Measurements from ENCODE around the gene CPEB1.
A peak's percentile ranks its signal among the peaks of the same experiment; 100 is the strongest.

The CPEB1 gene

DNA sequence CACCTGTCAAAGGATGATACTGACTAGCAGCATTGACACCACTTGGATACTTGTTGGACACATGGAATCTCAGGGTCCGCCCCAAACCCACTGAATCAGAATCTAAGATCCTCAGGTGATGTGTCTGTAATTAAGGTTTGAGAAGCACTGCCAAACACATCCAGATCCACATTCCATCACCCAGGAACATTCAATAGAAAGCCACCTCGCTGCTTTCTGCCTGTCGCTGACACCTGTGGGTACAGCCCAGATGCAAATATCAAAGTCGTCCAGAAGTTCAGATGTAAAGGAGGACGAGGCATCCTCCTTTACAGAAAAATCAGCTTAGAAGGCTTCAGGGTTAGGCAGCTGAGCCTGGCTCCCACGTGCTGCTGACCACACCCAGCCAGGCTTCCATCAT, 101.7 kb downstream of the CPEB1 start:
- no peak overlapping the region for H3K4me3 ChIP-seq (ENCODE audit: low read depth, low read length)
- no peak for DNase-seq (ENCODE audit: low read depth)
- no peak for TF ChIP-seq CTCF (IDR thresholded peaks at IDR 0.05; ENCODE audit: low read depth, low read length, missing control alignments)
- in situ Hi-C loops (cut with HindIII; ENCODE audit: low sequenced_read_pairs): no loop called here

GRCh38 chr15:82545002-82545401, 102.2 kb downstream of the CPEB1 start:
- no peak for TF ChIP-seq CTCF (IDR thresholded peaks at IDR 0.05; ENCODE audit: low read depth, low read length, missing control alignments)
- no peak overlapping the region for H3K4me3 ChIP-seq (ENCODE audit: low read depth, low read length)
- DNase-seq (ENCODE audit: low read depth): no peak
- in situ Hi-C loops (cut with HindIII; ENCODE audit: low sequenced_read_pairs): no loop called here

- TF ChIP-seq CTCF (IDR thresholded peaks at IDR 0.05; ENCODE audit: low read depth, low read length, missing control alignments): no peak
- no peak for DNase-seq (ENCODE audit: low read depth)
- in situ Hi-C loops (cut with HindIII; ENCODE audit: low sequenced_read_pairs): no loop called here
- H3K4me3 ChIP-seq (ENCODE audit: low read depth, low read length): no peak overlapping the region
Observed at GRCh38 chr15:82544431-82544830, 102.7 kb downstream of the CPEB1 start.

- TF ChIP-seq CTCF (IDR thresholded peaks at IDR 0.05; ENCODE audit: low read depth, low read length, missing control alignments): no peak
- DNase-seq (ENCODE audit: low read depth): peak; percentile 95
- H3K4me3 ChIP-seq (ENCODE audit: low read depth, low read length): no peak overlapping the region
Observed at GRCh38 chr15:82543160-82543559, 104.0 kb downstream of the CPEB1 start.

GRCh38 chr15:82540984-82541431, 106.2 kb downstream of the CPEB1 start:
- H3K4me3 ChIP-seq (ENCODE audit: low read depth, low read length): peak overlapping the region; percentile 99
- in situ Hi-C loops (cut with HindIII; ENCODE audit: low sequenced_read_pairs): no loop called here
- TF ChIP-seq CTCF (IDR thresholded peaks at IDR 0.05; ENCODE audit: low read depth, low read length, missing control alignments): no peak
- no peak for DNase-seq (ENCODE audit: low read depth)

More at GRCh38 chr15:82543160-82543559, 104.0 kb downstream of the CPEB1 start:
- in situ Hi-C loops (cut with HindIII; ENCODE audit: low sequenced_read_pairs): no loop called here

- TF ChIP-seq CTCF (IDR thresholded peaks at IDR 0.05; ENCODE audit: low read depth, low read length, missing control alignments): peak; percentile 98
- in situ Hi-C loops (cut with HindIII; ENCODE audit: low sequenced_read_pairs): no loop called here
- peak within 1 kb of the TSS; percentile 99 for H3K4me3 ChIP-seq (ENCODE audit: low read depth, low read length)
- peak; percentile 90 for DNase-seq (ENCODE audit: low read depth)
Observed at GRCh38 chr15:82540055-82540983, 106.8 kb downstream of the CPEB1 start, which contains the start of gene RPS17. Gene RPS17, minus strand, starts transcription at chr15:82540457. Its CDS starts 29 bp downstream, at chr15:82540428.

Measured in astrocyte of the cerebellum (primary cell).